ENCODE results near the gene SFMBT2.

GRCh38 chr10:7193369-7193768, 217.5 kb downstream of the SFMBT2 start:
- TF ChIP-seq CTCF (IDR thresholded peaks at IDR 0.05): no peak
- TF ChIP-seq POLR2A (IDR thresholded peaks at IDR 0.05): no peak
